HepG2 (cell line): ENCODE data around the gene UBE2N. TPM values are rescaled to one million over a fixed set of nuclear protein-coding genes. Genes with fewer than 3 reads are reported as not detected.

Experiments
- CREB1 ChIP-seq, 2 experiments: fragments of 450-650 bp in 1 of 2; IDR thresholded peaks; 2 replicates each; pipeline ENCODE4 v1.6.1; 2016 to 2017; ENCODE audit warnings: control low read depth in 1 of 2, mild to moderate bottlenecking in 1 of 2, missing compliant biosample characterization in 1 of 2, missing genetic modification characterization in 1 of 2
- CSRNP1 ChIP-seq: sonication (generic); formaldehyde crosslinking; IDR thresholded peaks from 2 replicates; pipeline ENCODE4 v1.8.1; 2023; ENCODE audit warnings: mild to moderate bottlenecking, missing genetic modification reagents
- ETV6 ChIP-seq: sonication (generic); formaldehyde crosslinking; conservative IDR thresholded peaks from 2 replicates; pipeline ENCODE4 v1.4.0; 2020; ENCODE audit warnings: missing genetic modification reagents
- FOXK2 ChIP-seq: fragments of 450-650 bp; IDR thresholded peaks from 2 replicates; pipeline ENCODE4 v1.6.1; 2016
- GZF1 ChIP-seq: sonication (generic); formaldehyde crosslinking; IDR thresholded peaks from 2 replicates; pipeline ENCODE4 v1.5.1; 2020; ENCODE audit warnings: mild to moderate bottlenecking, missing genetic modification reagents
- HIC2 ChIP-seq: sonication (generic); formaldehyde crosslinking; IDR thresholded peaks from 2 replicates; pipeline ENCODE4 v1.9.0; 2022; ENCODE audit warnings: low read depth, missing genetic modification reagents
- HMG20B ChIP-seq: conservative IDR thresholded peaks from 2 replicates; pipeline ENCODE4 v1.6.1; 2016; ENCODE audit warnings: missing genetic modification reagents, missing compliant biosample characterization
- HNRNPL ChIP-seq: fragments of 200-400 bp; formaldehyde crosslinking; IDR thresholded peaks from 2 replicates; pipeline ENCODE4 v1.6.1; 2017; ENCODE audit warnings: mild to moderate bottlenecking, low read depth, low read length
- HNRNPUL1 ChIP-seq: fragments of 200-400 bp; formaldehyde crosslinking; IDR thresholded peaks from 2 replicates; pipeline ENCODE4 v1.6.1; 2017; ENCODE audit warnings: low read depth, mild to moderate bottlenecking, low read length, moderate library complexity
- JDP2 ChIP-seq: sonication (generic); formaldehyde crosslinking; IDR thresholded peaks from 2 replicates; pipeline ENCODE4 v1.8.1; 2022; ENCODE audit warnings: missing genetic modification reagents, borderline replicate concordance
- JUND ChIP-seq: sonication (generic); formaldehyde crosslinking; IDR thresholded peaks from 2 replicates; pipeline ENCODE4 v1.8.0; 2022; ENCODE audit warnings: mild to moderate bottlenecking, missing genetic modification reagents
- MTF1 ChIP-seq: sonication (generic); formaldehyde crosslinking; IDR thresholded peaks from 2 replicates; pipeline ENCODE4 v1.5.0; 2020; ENCODE audit warnings: missing genetic modification reagents
- NR1H2 ChIP-seq: sonication (generic); formaldehyde crosslinking; IDR thresholded peaks from 2 replicates; pipeline ENCODE4 v1.8.1; 2022; ENCODE audit warnings: low read depth, missing genetic modification reagents, borderline replicate concordance
- ONECUT2 ChIP-seq: sonication (generic); formaldehyde crosslinking; IDR thresholded peaks from 2 replicates; pipeline ENCODE4 v1.4.0; 2020; ENCODE audit warnings: missing genetic modification reagents
- SMAD3 ChIP-seq: sonication (generic); formaldehyde crosslinking; IDR thresholded peaks from 2 replicates; pipeline ENCODE4 v1.4.0; 2020; ENCODE audit warnings: missing genetic modification reagents
- SP5 ChIP-seq: IDR thresholded peaks from 2 replicates; pipeline ENCODE4 v1.6.1; 2016; ENCODE audit warnings: low read depth, borderline replicate concordance
- TARDBP ChIP-seq: sonication (generic); formaldehyde crosslinking; IDR thresholded peaks from 2 replicates; pipeline ENCODE4 v1.8.0; 2022; ENCODE audit warnings: mild to moderate bottlenecking, missing genetic modification reagents
- TEAD2 ChIP-seq: sonication (generic); formaldehyde crosslinking; IDR thresholded peaks from 2 replicates; pipeline ENCODE4 v1.9.0; 2021; ENCODE audit warnings: missing genetic modification reagents
- ZNF280B ChIP-seq: sonication (generic); formaldehyde crosslinking; IDR thresholded peaks from 2 replicates; pipeline ENCODE4 v1.5.0; 2020; ENCODE audit warnings: missing genetic modification reagents, mild to moderate bottlenecking, borderline replicate concordance
- ZNF503 ChIP-seq: sonication (generic); formaldehyde crosslinking; IDR thresholded peaks from 2 replicates; pipeline ENCODE4 v1.4.0; 2020; ENCODE audit warnings: missing genetic modification reagents
- ZNF562 ChIP-seq: sonication (generic); formaldehyde crosslinking; IDR thresholded peaks from 2 replicates; pipeline ENCODE4 v1.8.0; 2022; ENCODE audit warnings: missing genetic modification reagents, borderline replicate concordance
- ZNF569 ChIP-seq: sonication (generic); formaldehyde crosslinking; IDR thresholded peaks from 2 replicates; pipeline ENCODE4 v1.5.0; 2020; ENCODE audit warnings: mild to moderate bottlenecking, missing genetic modification reagents, moderate library complexity, borderline replicate concordance
- polyA plus RNA-seq, 8 experiments: library from polyadenylated mRNA; depleted of rRNA in 3 of 8; stranded (reverse) in 7 of 8; unstranded in 1 of 8; fragments of >200 nt; fragmentation: Illumina TruSeq in 4 of 8; extraction: Trizol in 4 of 8; gene quantifications; 2 replicates each; pipeline versions ENCODE4 v1.2.1 to v1.2.3, GENCODE V29; 2011 to 2016; ENCODE audit warnings: low read depth in 4 of 8, missing spikeins in 1 of 8, mixed read lengths in 1 of 8; ENCODE audit not compliant: insufficient read depth in 1 of 8
- total RNA-seq, 5 experiments: library from RNA; depleted of rRNA; stranded (reverse); fragments of >200 nt; fragmentation: Illumina TruSeq; extraction: Trizol; gene quantifications; 2 replicates each; pipeline ENCODE4 v1.2.3, GENCODE V29; 2016; ENCODE audit warnings: low read depth in 1 of 5

The UBE2N gene
- total and polyA plus RNA-seq, 2 of the 13 experiments (the other 11 are each of a cell fraction or from before 2014, with no cell fraction given): 188 to 197 TPM

GRCh38 chr12:93377252-93378195 lies 64.2 kb downstream of the UBE2N start, which contains the start of gene NUDT4 (continued):
- TF ChIP-seq SP5 (CRISPR knock-in tag) (0 out of 2 replicates have a peak, but pooled peaks have one; percentile 16), HMG20B (CRISPR knock-in tag) (no peak), HNRNPL (no peak), HNRNPUL1 (no peak), TEAD2 (CRISPR knock-in tag) (no peak), ETV6 (CRISPR knock-in tag) (no peak), ZNF569 (CRISPR knock-in tag) (no peak), ONECUT2 (no peak), MTF1 (CRISPR knock-in tag) (peak; percentile 37; the same call in 1 of the 2 replicates), ZNF562 (CRISPR knock-in tag) (no peak), GZF1 (CRISPR knock-in tag) (no peak), SMAD3 (CRISPR knock-in tag) (peak; percentile 20; the same call in 1 of the 2 replicates), CREB1 (IDR thresholded peaks at IDR 0.05) (no peak), CREB1 (CRISPR knock-in tag; IDR thresholded peaks at IDR 0.05) (no peak), TARDBP (CRISPR knock-in tag) (no peak), JDP2 (CRISPR knock-in tag) (no peak), FOXK2 (no peak), ZNF280B (no peak), HIC2 (CRISPR knock-in tag) (peak; percentile 71; the same call in 1 of the 2 replicates), ZNF503 (CRISPR knock-in tag) (0 out of 2 replicates have a peak, but pooled peaks have one; percentile 26), NR1H2 (CRISPR knock-in tag) (no peak), JUND (CRISPR knock-in tag) (no peak), CSRNP1 (no peak)
